ENCODE results near the gene MACROD2. TPM values are rescaled to one million over a fixed set of nuclear protein-coding genes. Genes with fewer than 3 reads are reported as not detected.
"Not testable (repeated sequence)": the region's sequence is repeated elsewhere in the genome, so short reads cannot be mapped to it uniquely, and the experiment has no call there.

The MACROD2 gene
- total RNA-seq, 1 donor from 2014 or later, result 60.4 TPM

- DNase-seq, result no peak
Measured at GRCh38 chr20:14957402-14957801, 962.1 kb downstream of the MACROD2 start.

GRCh38 chr20:14958626-14959025, 963.3 kb downstream of the MACROD2 start:
- no peak for DNase-seq

GRCh38 chr20:14959506-14960475, 964.5 kb downstream of the MACROD2 start:
- DNase-seq, result no peak

- DNase-seq, result no peak
Measured at GRCh38 chr20:14960831-14961230, 965.5 kb downstream of the MACROD2 start.

GRCh38 chr20:14963262-14963663, 967.9 kb downstream of the MACROD2 start:
- no peak for DNase-seq

- no peak for DNase-seq
Measured at GRCh38 chr20:14966203-14966602, 970.9 kb downstream of the MACROD2 start.

GRCh38 chr20:14966808-14967207, 971.5 kb downstream of the MACROD2 start:
- DNase-seq, result no peak

GRCh38 chr20:14972256-14972655, 976.9 kb downstream of the MACROD2 start:
- DNase-seq, result no peak

- no peak for DNase-seq
Measured at GRCh38 chr20:14972690-14973089, 977.4 kb downstream of the MACROD2 start.

- DNase-seq, result no peak
Measured at GRCh38 chr20:14979453-14979986, 984.2 kb downstream of the MACROD2 start.

- DNase-seq, result not testable (repeated sequence)
Measured at GRCh38 chr20:14981486-14981885, 986.2 kb downstream of the MACROD2 start.

GRCh38 chr20:14982324-14982723, 987.0 kb downstream of the MACROD2 start:
- DNase-seq, result not testable (repeated sequence)

GRCh38 chr20:14984305-14984704, 989.0 kb downstream of the MACROD2 start:
- DNase-seq, result no peak

- no peak for DNase-seq
Measured at GRCh38 chr20:14984768-14985622, 989.7 kb downstream of the MACROD2 start.

GRCh38 chr20:14986026-14986655, 990.8 kb downstream of the MACROD2 start:
- no peak for DNase-seq

- DNase-seq, result no peak
Measured at GRCh38 chr20:14986656-14987055, 991.3 kb downstream of the MACROD2 start.

- DNase-seq, result no peak
Measured at GRCh38 chr20:14989535-14990290, 994.4 kb downstream of the MACROD2 start.

GRCh38 chr20:14991023-14991422, 995.7 kb downstream of the MACROD2 start:
- DNase-seq, result no peak

- DNase-seq, result no peak
Measured at GRCh38 chr20:14992153-14992552, 996.8 kb downstream of the MACROD2 start.

GRCh38 chr20:14992961-14993360, 997.6 kb downstream of the MACROD2 start:
- no peak for DNase-seq

- DNase-seq, result no peak
Measured at GRCh38 chr20:14996883-14997672, 1001.8 kb downstream of the MACROD2 start.

All from occipital lobe (tissue), 2 donors.